Gastrocnemius medialis (tissue), 4 donors: ENCODE data around the gene ATAD3A.
"Not testable (repeated sequence)": the region's sequence is repeated elsewhere in the genome, so short reads cannot be mapped to it uniquely, and the experiment has no call there.

ENCODE experiments used
- CTCF ChIP-seq, 5 experiments: fragments of 450-650 bp in 3 of 5; fragments of 200-600 bp in 2 of 5; sonication (generic) in 2 of 5; IDR thresholded peaks in 4 of 5; conservative IDR thresholded peaks in 1 of 5; 1 replicate in 4 of 5; 2 replicates in 1 of 5; pipeline ENCODE4 v1.5.1; 2016 to 2019; ENCODE audit warnings: antibody characterized with exemption in 5 of 5, mild to moderate bottlenecking in 3 of 5, moderate library complexity in 3 of 5
- POLR2A ChIP-seq, 2 donors: fragments of 450-650 bp; IDR thresholded peaks; one replicate each; pipeline ENCODE4 v1.6.1; 2017; ENCODE audit warnings: antibody characterized with exemption in 2 of 2, mild to moderate bottlenecking in 2 of 2, moderate library complexity in 2 of 2

GRCh38 chr1:1516923-1517322 is 5.0 kb downstream of the ATAD3A start:
- not testable (repeated sequence) for TF ChIP-seq CTCF (IDR thresholded peaks at IDR 0.05 in 4 of 5, conservative IDR thresholded peaks at IDR 0.05 in 1 of 5); POLR2A (IDR thresholded peaks at IDR 0.05)
